Neural cell (in vitro differentiated cells): Measurements from ENCODE around the gene SLX4IP. TPM values are rescaled to one million over a fixed set of nuclear protein-coding genes. Genes with fewer than 3 reads are reported as not detected.

Experiments used
- H2AFZ ChIP-seq: fragments of 200-600, 300-800 bp; sonication (generic), shearing (Covaris generic); 2 replicates; pipeline ENCODE4 v1.6.0; 2014; ENCODE audit warnings: low read depth, mild to moderate bottlenecking, antibody characterized with exemption, low read length, moderate library complexity
- H3F3A ChIP-seq: fragments of 200-600 bp; shearing (Covaris generic); 2 replicates; pipeline ENCODE4 v1.6.1; 2016; ENCODE audit warnings: mild to moderate bottlenecking, moderate library complexity, mixed read lengths, antibody characterized with exemption, low read length; ENCODE audit not compliant: insufficient read depth, poor library complexity, severe bottlenecking
- H3K27ac ChIP-seq: fragments of 200-600, 300-800 bp; sonication (generic), shearing (Covaris generic); 2 replicates; pipeline ENCODE4 v1.5.1; 2014; ENCODE audit warnings: mild to moderate bottlenecking, low read length, moderate library complexity
- H3K27me3 ChIP-seq: fragments of 300-800, 200-600 bp; sonication (generic), shearing (Covaris generic); 2 replicates; pipeline ENCODE4 v1.6.0; 2014; ENCODE audit warnings: mild to moderate bottlenecking, low read depth, low read length, moderate library complexity; ENCODE audit not compliant: insufficient read depth
- H3K36me3 ChIP-seq: fragments of 300-800, 200-600 bp; sonication (generic), shearing (Covaris generic); 2 replicates; pipeline ENCODE4 v1.5.1; 2014; ENCODE audit warnings: mild to moderate bottlenecking, antibody characterized with exemption, low read length, moderate library complexity; ENCODE audit not compliant: insufficient read depth
- H3K4me2 ChIP-seq: fragments of 300-800, 200-600 bp; sonication (generic), shearing (Covaris generic); 2 replicates; pipeline ENCODE4 v1.6.0; 2014; ENCODE audit warnings: mild to moderate bottlenecking, low read length
- H3K4me3 ChIP-seq: fragments of 300-800, 200-600 bp; sonication (generic), shearing (Covaris generic); 2 replicates; pipeline ENCODE4 v1.5.1; 2014; ENCODE audit warnings: mild to moderate bottlenecking, low read length, moderate library complexity
- H3K79me2 ChIP-seq: fragments of 200-600 bp; shearing (Covaris generic); replicated peaks from 2 replicates; pipeline ENCODE4 v1.6.0; 2014; ENCODE audit warnings: mild to moderate bottlenecking, low read length, moderate library complexity; ENCODE audit not compliant: insufficient read depth
- H3K9ac ChIP-seq: fragments of 300-800, 200-600 bp; sonication (generic), shearing (Covaris generic); 2 replicates; pipeline ENCODE4 v1.6.1; 2016; ENCODE audit warnings: mild to moderate bottlenecking, low read length, mixed read lengths
- H3K9me2 ChIP-seq: fragments of 200-600 bp; shearing (Covaris generic); 2 replicates; pipeline ENCODE4 v1.6.1; 2016; ENCODE audit warnings: mild to moderate bottlenecking, low read length, mixed read lengths; ENCODE audit not compliant: insufficient read depth
- H3K9me3 ChIP-seq: fragments of 200-600, 300-800 bp; sonication (generic), shearing (Covaris generic); 2 replicates; pipeline ENCODE4 v1.6.1; 2016; ENCODE audit warnings: mild to moderate bottlenecking, mixed run types, low read length, moderate library complexity, mixed read lengths
- H4K20me1 ChIP-seq: fragments of 200-600 bp; shearing (Covaris generic); 2 replicates; pipeline ENCODE4 v1.6.1; 2016; ENCODE audit warnings: mild to moderate bottlenecking, mixed run types; ENCODE audit not compliant: insufficient read depth
- CTCF ChIP-seq: fragments of 450-650 bp; IDR thresholded peaks from 2 replicates; pipeline ENCODE4 v1.5.1; 2014; ENCODE audit warnings: antibody characterized with exemption, mild to moderate bottlenecking, moderate library complexity; ENCODE audit not compliant: poor library complexity, severe bottlenecking
- EZH2 ChIP-seq: fragments of 200-600, 300-800 bp; shearing (Covaris generic), sonication (generic); IDR thresholded peaks from 2 replicates; pipeline ENCODE4 v1.6.1; 2014; ENCODE audit warnings: antibody characterized with exemption, low read length, borderline replicate concordance, mild to moderate bottlenecking; ENCODE audit not compliant: insufficient read depth, poor library complexity, severe bottlenecking
- POLR2AphosphoS5 ChIP-seq: IDR thresholded peaks from 2 replicates; pipeline ENCODE4 v1.6.1; 2012
- RAD21 ChIP-seq: fragments of 450-650 bp; conservative IDR thresholded peaks from 2 replicates; pipeline ENCODE4 v1.6.1; 2014; ENCODE audit warnings: antibody characterized with exemption, mild to moderate bottlenecking, moderate library complexity
- TAF1 ChIP-seq: IDR thresholded peaks from 2 replicates; pipeline ENCODE4 v1.6.1; 2012; ENCODE audit warnings: low read depth
- polyA plus RNA-seq: library from polyadenylated mRNA; depleted of rRNA; stranded (reverse); fragments of >200 nt; gene quantifications from 2 replicates; pipeline ENCODE4 v1.2.3, GENCODE V29; 2014
- TF ChIP-seq, protein P1 (sequence below): IDR thresholded peaks from 2 replicates; pipeline ENCODE4 v1.6.1; 2012; ENCODE audit warnings: borderline replicate concordance

The SLX4IP gene
- polyA plus RNA-seq, 1 donor from 2014 or later = 6.4 TPM

GRCh38 chr20:10539818-10540553 is 104.9 kb downstream of the SLX4IP start:
- H3K9me2 ChIP-seq = no peaks in the 10 kb centered on the region
- no peak overlapping the region for H3K4me2 ChIP-seq

DNA sequence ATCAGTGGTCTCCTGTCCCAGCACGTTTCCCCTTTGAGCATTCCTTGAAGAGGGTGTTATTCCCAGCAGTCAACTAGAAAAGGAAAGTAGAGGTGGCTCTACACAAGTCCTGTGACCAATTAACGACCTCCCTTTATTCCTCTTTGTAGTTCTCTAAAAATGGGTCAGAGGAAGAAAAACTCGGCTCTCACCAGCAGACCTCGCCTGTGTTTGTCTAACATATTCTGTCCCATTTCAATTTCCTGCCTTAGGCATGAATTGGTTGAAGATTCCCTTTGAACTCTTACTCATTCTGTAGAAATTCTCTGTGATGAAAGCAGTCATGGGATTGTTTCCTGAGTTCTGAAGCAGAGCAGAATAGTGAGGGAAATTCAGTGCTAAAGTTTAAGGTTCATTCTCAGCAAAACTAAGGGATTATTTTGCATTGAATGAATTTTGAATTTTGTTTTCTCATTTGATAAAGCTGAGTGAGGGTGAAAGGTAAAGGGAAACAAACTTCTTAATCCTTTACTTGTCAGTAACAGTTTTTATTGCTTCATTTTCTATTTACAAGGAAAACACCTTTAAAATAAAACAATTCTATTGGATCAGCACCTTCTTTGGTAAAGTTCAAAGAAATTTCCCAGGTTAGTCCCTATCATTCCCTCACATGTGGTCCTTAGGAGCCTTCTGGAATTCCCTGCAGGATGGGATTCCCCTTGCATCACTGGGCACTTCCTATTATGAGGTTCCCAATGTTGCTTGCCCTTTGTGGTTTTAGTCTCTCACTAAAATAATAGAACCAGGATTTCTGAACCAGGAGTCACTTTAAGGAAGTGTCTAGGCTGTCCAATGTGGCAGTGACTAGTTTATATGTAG is 105.8 kb downstream of the SLX4IP start:
- TF ChIP-seq CTCF = no peak
- no peak for TF ChIP-seq EZH2
- TF ChIP-seq RAD21 = no peak
- H3K9ac ChIP-seq = no peak overlapping the region
- no peak overlapping the region for H3K4me2 ChIP-seq
- H3K4me3 ChIP-seq = no peak overlapping the region
- H3K27me3 ChIP-seq = no peaks in the 10 kb centered on the region
- no peaks in the 10 kb centered on the region for H3F3A ChIP-seq
- H3K9me2 ChIP-seq = no peaks in the 10 kb centered on the region
- no peaks in the 10 kb centered on the region for H3K79me2 ChIP-seq
- H3K36me3 ChIP-seq = no peaks in the 10 kb centered on the region
- H2AFZ ChIP-seq = no peak overlapping the region
- no peak overlapping the region for H3K27ac ChIP-seq
- no peaks in the 10 kb centered on the region for H3K9me3 ChIP-seq
- no peaks in the 10 kb centered on the region for H4K20me1 ChIP-seq

More at GRCh38 chr20:10539818-10540553, 104.9 kb downstream of the SLX4IP start:
- Histone ChIP-seq H2AFZ (no peak overlapping the region), H3F3A (no peaks in the 10 kb centered on the region), H3K79me2 (no peaks in the 10 kb centered on the region), H3K27ac (no peak overlapping the region), H3K9me3 (no peaks in the 10 kb centered on the region), H3K27me3 (no peaks in the 10 kb centered on the region), H3K36me3 (no peaks in the 10 kb centered on the region), H3K4me3 (no peak overlapping the region), H3K9ac (no peak overlapping the region), H4K20me1 (no peaks in the 10 kb centered on the region)
- TF ChIP-seq POLR2AphosphoS5 = no peak
- no peak for TF ChIP-seq TAF1
- no peak for TF ChIP-seq EZH2
- TF ChIP-seq, protein P1, sequence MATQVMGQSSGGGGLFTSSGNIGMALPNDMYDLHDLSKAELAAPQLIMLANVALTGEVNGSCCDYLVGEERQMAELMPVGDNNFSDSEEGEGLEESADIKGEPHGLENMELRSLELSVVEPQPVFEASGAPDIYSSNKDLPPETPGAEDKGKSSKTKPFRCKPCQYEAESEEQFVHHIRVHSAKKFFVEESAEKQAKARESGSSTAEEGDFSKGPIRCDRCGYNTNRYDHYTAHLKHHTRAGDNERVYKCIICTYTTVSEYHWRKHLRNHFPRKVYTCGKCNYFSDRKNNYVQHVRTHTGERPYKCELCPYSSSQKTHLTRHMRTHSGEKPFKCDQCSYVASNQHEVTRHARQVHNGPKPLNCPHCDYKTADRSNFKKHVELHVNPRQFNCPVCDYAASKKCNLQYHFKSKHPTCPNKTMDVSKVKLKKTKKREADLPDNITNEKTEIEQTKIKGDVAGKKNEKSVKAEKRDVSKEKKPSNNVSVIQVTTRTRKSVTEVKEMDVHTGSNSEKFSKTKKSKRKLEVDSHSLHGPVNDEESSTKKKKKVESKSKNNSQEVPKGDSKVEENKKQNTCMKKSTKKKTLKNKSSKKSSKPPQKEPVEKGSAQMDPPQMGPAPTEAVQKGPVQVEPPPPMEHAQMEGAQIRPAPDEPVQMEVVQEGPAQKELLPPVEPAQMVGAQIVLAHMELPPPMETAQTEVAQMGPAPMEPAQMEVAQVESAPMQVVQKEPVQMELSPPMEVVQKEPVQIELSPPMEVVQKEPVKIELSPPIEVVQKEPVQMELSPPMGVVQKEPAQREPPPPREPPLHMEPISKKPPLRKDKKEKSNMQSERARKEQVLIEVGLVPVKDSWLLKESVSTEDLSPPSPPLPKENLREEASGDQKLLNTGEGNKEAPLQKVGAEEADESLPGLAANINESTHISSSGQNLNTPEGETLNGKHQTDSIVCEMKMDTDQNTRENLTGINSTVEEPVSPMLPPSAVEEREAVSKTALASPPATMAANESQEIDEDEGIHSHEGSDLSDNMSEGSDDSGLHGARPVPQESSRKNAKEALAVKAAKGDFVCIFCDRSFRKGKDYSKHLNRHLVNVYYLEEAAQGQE = no peak
- no peak for TF ChIP-seq RAD21
